Spleen (tissue), 7 donors: ENCODE measurements around the gene PRIMPOL.
A peak's percentile ranks its signal among the peaks of the same experiment; 100 is the strongest.

Experiments
- CTCF ChIP-seq, 11 experiments: fragments of 200-600 bp in 7 of 11; fragments of 450-650 bp in 4 of 11; sonication (generic) in 4 of 11; IDR thresholded peaks in 8 of 11; conservative IDR thresholded peaks in 3 of 11; 1 replicate in 7 of 11; 2 replicates in 4 of 11; pipeline versions ENCODE4 v1.4.0 to v1.8.0; 2016 to 2021; ENCODE audit warnings: antibody characterized with exemption in 11 of 11, inconsistent platforms in 4 of 11, mild to moderate bottlenecking in 1 of 11
- POLR2AphosphoS5 ChIP-seq, 3 donors: sonication (generic); formaldehyde crosslinking; IDR thresholded peaks; one replicate each; pipeline ENCODE4 v1.5.1; 2017; ENCODE audit warnings: antibody characterized with exemption in 3 of 3
- donor health status: DM: no; HTN: no; CAD: no; lungs with moderate emphysema.
- donor health status: DM: no; HTN: no; CAD: no.
- donor health status: DM: no; HTN: no; CAD: no.

GRCh38 chr4:184740980-184741391 is 91.4 kb downstream of the PRIMPOL start:
- TF ChIP-seq CTCF (IDR thresholded peaks at IDR 0.05 in 8 of 11, conservative IDR thresholded peaks at IDR 0.05 in 3 of 11) (no peak), POLR2AphosphoS5 (IDR thresholded peaks at IDR 0.05) (peak in 1 of 3 donors; percentile 18)
